Rectal smooth muscle tissue (tissue), 1 donor: Measurements from ENCODE around the gene NEURL2.

Source experiments
- H3K27ac ChIP-seq: one replicate; pipeline ENCODE4 v1.7.0; 2013; ENCODE audit warnings: low read depth, low read length, inconsistent platforms
- H3K27me3 ChIP-seq: one replicate; pipeline ENCODE4 v1.7.0; 2013; ENCODE audit warnings: low read length; ENCODE audit not compliant: control insufficient read depth, insufficient read depth
- H3K36me3 ChIP-seq: one replicate; pipeline ENCODE4 v1.7.0; 2013; ENCODE audit warnings: low read length; ENCODE audit not compliant: control insufficient read depth, insufficient read depth
- H3K4me1 ChIP-seq: one replicate; pipeline ENCODE4 v1.7.0; 2013; ENCODE audit warnings: low read length; ENCODE audit not compliant: control insufficient read depth, insufficient read depth
- H3K4me3 ChIP-seq: one replicate; pipeline ENCODE4 v1.7.0; 2013; ENCODE audit warnings: low read length
- H3K9ac ChIP-seq: one replicate; pipeline ENCODE4 v1.7.0; 2013; ENCODE audit warnings: low read length

Gene NEURL2

GRCh38 chr20:45872626-45873025, 18.4 kb downstream of the NEURL2 start:
- Histone ChIP-seq H3K9ac (no peak overlapping the region), H3K27ac (no peak overlapping the region), H3K4me3 (no peak overlapping the region), H3K4me1 (no peaks in the 10 kb centered on the region), H3K36me3 (peaks cover 3% of the 10 kb centered on the region), H3K27me3 (no peaks in the 10 kb centered on the region)

- Histone ChIP-seq H3K9ac (no peak overlapping the region), H3K36me3 (no peaks in the 10 kb centered on the region), H3K4me3 (no peak overlapping the region), H3K27me3 (no peaks in the 10 kb centered on the region), H3K4me1 (no peaks in the 10 kb centered on the region), H3K27ac (peak overlapping the region; percentile 32)
Observed at GRCh38 chr20:45867819-45868176, 23.2 kb downstream of the NEURL2 start.

- H3K27ac ChIP-seq: peak overlapping the region; percentile 32
- H3K4me3 ChIP-seq: no peak overlapping the region
- no peaks in the 10 kb centered on the region for H3K27me3 ChIP-seq
- no peaks in the 10 kb centered on the region for H3K36me3 ChIP-seq
- H3K4me1 ChIP-seq: no peaks in the 10 kb centered on the region
- H3K9ac ChIP-seq: no peak overlapping the region
Observed at GRCh38 chr20:45867136-45867818, 23.7 kb downstream of the NEURL2 start.

- no peak overlapping the region for H3K4me3 ChIP-seq
- no peaks in the 10 kb centered on the region for H3K27me3 ChIP-seq
- no peak overlapping the region for H3K27ac ChIP-seq
- no peaks in the 10 kb centered on the region for H3K4me1 ChIP-seq
- H3K36me3 ChIP-seq: no peaks in the 10 kb centered on the region
- H3K9ac ChIP-seq: no peak overlapping the region
Observed at GRCh38 chr20:45866454-45866853, 24.6 kb downstream of the NEURL2 start.

- H3K27ac ChIP-seq: no peak overlapping the region
Observed at GRCh38 chr20:45863543-45864470, 27.2 kb downstream of the NEURL2 start.

GRCh38 chr20:45861221-45862075, 29.6 kb downstream of the NEURL2 start:
- H3K36me3 ChIP-seq: no peaks in the 10 kb centered on the region
- no peak overlapping the region for H3K4me3 ChIP-seq
- no peak overlapping the region for H3K27ac ChIP-seq
- H3K27me3 ChIP-seq: no peaks in the 10 kb centered on the region
- peaks cover 6% of the 10 kb centered on the region for H3K4me1 ChIP-seq
- H3K9ac ChIP-seq: no peak overlapping the region

More at GRCh38 chr20:45863543-45864470, 27.2 kb downstream of the NEURL2 start:
- Histone ChIP-seq H3K9ac (no peak overlapping the region), H3K4me1 (no peaks in the 10 kb centered on the region), H3K4me3 (no peak overlapping the region), H3K27me3 (no peaks in the 10 kb centered on the region), H3K36me3 (no peaks in the 10 kb centered on the region)

GRCh38 chr20:45860560-45861220, 30.3 kb downstream of the NEURL2 start:
- Histone ChIP-seq H3K27ac (no peak overlapping the region), H3K9ac (no peak overlapping the region), H3K4me1 (peaks cover 14% of the 10 kb centered on the region), H3K36me3 (no peaks in the 10 kb centered on the region), H3K4me3 (no peak overlapping the region), H3K27me3 (no peaks in the 10 kb centered on the region)

GRCh38 chr20:45859916-45860315, 31.1 kb downstream of the NEURL2 start:
- no peak overlapping the region for H3K9ac ChIP-seq
- peaks cover 19% of the 10 kb centered on the region for H3K4me1 ChIP-seq

GRCh38 chr20:45857882-45858216, 33.2 kb downstream of the NEURL2 start:
- Histone ChIP-seq H3K27ac (peak overlapping the region; percentile 88), H3K9ac (peak overlapping the region; percentile 59), H3K27me3 (no peaks in the 10 kb centered on the region), H3K36me3 (no peaks in the 10 kb centered on the region), H3K4me1 (peaks cover 20% of the 10 kb centered on the region), H3K4me3 (peak overlapping the region; percentile 96)

More at GRCh38 chr20:45859916-45860315, 31.1 kb downstream of the NEURL2 start:
- H3K27ac ChIP-seq: no peak overlapping the region
- H3K4me3 ChIP-seq: no peak overlapping the region
- no peaks in the 10 kb centered on the region for H3K36me3 ChIP-seq
- no peaks in the 10 kb centered on the region for H3K27me3 ChIP-seq

GRCh38 chr20:45857114-45857881, 33.7 kb downstream of the NEURL2 start, which contains the start of the genes ACOT8 and ZSWIM3:
Gene ACOT8, minus strand, starts transcription at chr20:45857392. Its CDS starts 77 bp downstream, at chr20:45857315.
Gene ZSWIM3, plus strand, starts transcription at chr20:45857614. Its CDS starts 212 bp downstream, at chr20:45857826.
- Histone ChIP-seq H3K4me1 (peaks cover 20% of the 10 kb centered on the region), H3K9ac (peak within 1 kb of the TSS; percentile 82), H3K27me3 (no peaks in the 10 kb centered on the region), H3K4me3 (peak within 1 kb of the TSS; percentile 96), H3K27ac (peak within 1 kb of the TSS; percentile 88), H3K36me3 (no peaks in the 10 kb centered on the region)

GRCh38 chr20:45853484-45853883, 37.5 kb downstream of the NEURL2 start:
- H3K4me1 ChIP-seq: peaks cover 19% of the 10 kb centered on the region
- no peak overlapping the region for H3K27ac ChIP-seq
- no peak overlapping the region for H3K9ac ChIP-seq
- H3K27me3 ChIP-seq: no peaks in the 10 kb centered on the region
- no peak overlapping the region for H3K4me3 ChIP-seq
- peaks cover 1% of the 10 kb centered on the region for H3K36me3 ChIP-seq
